A549 (cell line): ENCODE data around the gene DNAJB7. TPM values are rescaled to one million over a fixed set of nuclear protein-coding genes. Genes with fewer than 3 reads are reported as not detected.

Experiments used
- ATAC-seq, 2 experiments: fragments of 200-7000 bp in 1 of 2; fragments of >200 bp in 1 of 2; cut with Nextera tagmentation in 1 of 2; cut with Tn5 transposase in 1 of 2; 3 replicates each; pipeline versions ENCODE4 v1.8.0 to v1.9.1; 2018 to 2020; ENCODE audit warnings: mild to moderate bottlenecking in 1 of 2, moderate library complexity in 1 of 2
- CTCF ChIA-PET: fragments of 300-600 bp; sonication (Branson Sonifier 250); formaldehyde crosslinking; extraction: SDS; loops from one replicate; lab custom pipeline; 2021; ENCODE audit warnings: antibody characterized with exemption, inconsistent platforms; lab: Yijun Ruan, JAX
- POLR2A ChIA-PET: fragments of 350-600 bp; formaldehyde crosslinking; extraction: SDS; loops from one replicate; lab custom pipeline; 2021; ENCODE audit warnings: antibody characterized with exemption, inconsistent platforms; lab: Yijun Ruan, JAX
- DNase-seq, 2 experiments: peaks; one replicate each; pipeline versions ENCODE4 v3.0.0 to v3.0.0-alpha.2; 2011 to 2016; ENCODE audit warnings: low read depth in 1 of 2, low spot score in 1 of 2
- FAIRE-seq: peaks from 2 replicates; lab custom pipeline; 2011; peaks lifted over from hg19 to GRCh38; lab: Jason Lieb, UNC
- H3K27ac ChIP-seq, 2 experiments: fragments of >200 bp; sonication (Bioruptor Twin); formaldehyde crosslinking; 3 replicates each; pipeline ENCODE4 v1.5.1; 2016 to 2017
- H3K4me1 ChIP-seq: fragments of >200 bp; sonication (Bioruptor Twin); formaldehyde crosslinking; 3 replicates; pipeline ENCODE4 v1.6.1; 2016
- H3K4me2 ChIP-seq: fragments of >200 bp; sonication (Bioruptor Twin); formaldehyde crosslinking; 3 replicates; pipeline ENCODE4 v1.6.1; 2016
- H3K4me3 ChIP-seq: fragments of >200 bp; sonication (Bioruptor Twin); formaldehyde crosslinking; 3 replicates; pipeline ENCODE4 v1.5.1; 2016
- H3K9me3 ChIP-seq: fragments of >200 bp; sonication (Bioruptor Twin); formaldehyde crosslinking; 3 replicates; pipeline ENCODE4 v1.6.1; 2016
- ATOH8 ChIP-seq: fragments of 250-450 bp; sonication (Bioruptor Pico); IDR thresholded peaks from 2 replicates; pipeline ENCODE4 v1.5.0; 2020; ENCODE audit warnings: low read depth, mild to moderate bottlenecking, moderate library complexity
- BHLHE40 ChIP-seq: IDR thresholded peaks from 2 replicates; pipeline ENCODE4 v1.6.1; 2012; ENCODE audit warnings: low read depth, low read length, inconsistent platforms
- CEBPB ChIP-seq, 2 experiments: fragments of >200 bp in 1 of 2; sonication (Bioruptor Twin) in 1 of 2; formaldehyde crosslinking in 1 of 2; IDR thresholded peaks; 2 replicates each; pipeline ENCODE4 v1.6.1; 2012 to 2016
- CHD2 ChIP-seq: fragments of 150-350 bp; IDR thresholded peaks from 2 replicates; pipeline ENCODE4 v1.6.1; 2014; ENCODE audit warnings: low read length; ENCODE audit not compliant: partially characterized antibody
- EHF ChIP-seq: fragments of 250-450 bp; sonication (Bioruptor Pico); IDR thresholded peaks from 2 replicates; pipeline ENCODE4 v1.5.0; 2020; ENCODE audit warnings: mild to moderate bottlenecking
- EHMT2 ChIP-seq: fragments of 200-600 bp; sonication (generic); IDR thresholded peaks from 2 replicates; pipeline ENCODE4 v1.6.1; 2016; ENCODE audit warnings: antibody characterized with exemption, low read depth, mild to moderate bottlenecking, moderate library complexity
- ESRRA ChIP-seq: fragments of 150-350 bp; IDR thresholded peaks from 2 replicates; pipeline ENCODE4 v1.6.1; 2014; ENCODE audit warnings: mild to moderate bottlenecking, low read length, borderline replicate concordance
- FOXS1 ChIP-seq: fragments of 250-450 bp; sonication (Bioruptor Pico); IDR thresholded peaks from 2 replicates; pipeline ENCODE4 v1.5.0; 2020; ENCODE audit warnings: mild to moderate bottlenecking, moderate library complexity
- GATA3 ChIP-seq: IDR thresholded peaks from 2 replicates; pipeline ENCODE4 v1.6.1; 2012; ENCODE audit warnings: borderline replicate concordance
- HOXB13 ChIP-seq: fragments of 250-450 bp; sonication (Bioruptor Pico); IDR thresholded peaks from 2 replicates; pipeline ENCODE4 v1.5.0; 2020; ENCODE audit warnings: low read depth, mild to moderate bottlenecking, moderate library complexity
- KDM5A ChIP-seq: fragments of 200-600 bp; sonication (generic); IDR thresholded peaks from 2 replicates; pipeline ENCODE4 v1.6.1; 2016; ENCODE audit warnings: antibody characterized with exemption, mild to moderate bottlenecking
- MAFK ChIP-seq: fragments of 450-650 bp; IDR thresholded peaks from 2 replicates; pipeline ENCODE4 v1.6.1; 2014; ENCODE audit not compliant: partially characterized antibody
- MAZ ChIP-seq: fragments of 150-350 bp; IDR thresholded peaks from 2 replicates; pipeline ENCODE4 v1.6.1; 2014; ENCODE audit warnings: antibody characterized with exemption, low read depth, low read length, borderline replicate concordance
- NPAS2 ChIP-seq: fragments of 250-450 bp; sonication (Bioruptor Pico); IDR thresholded peaks from 2 replicates; pipeline ENCODE4 v1.8.0; 2022; ENCODE audit warnings: mild to moderate bottlenecking, moderate library complexity, borderline replicate concordance
- NR3C1 ChIP-seq: fragments of >200 bp; sonication (Bioruptor Twin); formaldehyde crosslinking; IDR thresholded peaks from 3 replicates; pipeline ENCODE4 v1.6.1; 2017
- PBX3 ChIP-seq: IDR thresholded peaks from 2 replicates; pipeline ENCODE4 v1.6.1; 2012
- POLR2A ChIP-seq: IDR thresholded peaks from 2 replicates; pipeline ENCODE4 v1.6.1; 2012; ENCODE audit warnings: mild to moderate bottlenecking, low read length
- RFX5 ChIP-seq: fragments of 450-650 bp; IDR thresholded peaks from 2 replicates; pipeline ENCODE4 v1.7.1; 2014; ENCODE audit warnings: antibody characterized with exemption, mild to moderate bottlenecking, moderate library complexity
- RNF2 ChIP-seq: fragments of 200-600 bp; sonication (generic); IDR thresholded peaks from 2 replicates; pipeline ENCODE4 v1.6.1; 2016; ENCODE audit warnings: low read depth, mild to moderate bottlenecking, antibody characterized with exemption, moderate library complexity, borderline replicate concordance
- SMC3 ChIP-seq: fragments of >200 bp; sonication (Bioruptor Twin); formaldehyde crosslinking; IDR thresholded peaks from 3 replicates; pipeline ENCODE4 v1.6.1; 2018; ENCODE audit warnings: inconsistent platforms
- SREBF2 ChIP-seq: fragments of 450-650 bp; IDR thresholded peaks from 2 replicates; pipeline ENCODE4 v1.6.1; 2014; ENCODE audit warnings: mild to moderate bottlenecking, moderate library complexity
- TFCP2L1 ChIP-seq: fragments of 250-450 bp; sonication (Bioruptor Pico); IDR thresholded peaks from 2 replicates; pipeline ENCODE4 v1.5.0; 2021; ENCODE audit warnings: mild to moderate bottlenecking
- USF2 ChIP-seq: fragments of 450-650 bp; IDR thresholded peaks from 2 replicates; pipeline ENCODE4 v1.6.1; 2014; ENCODE audit warnings: antibody characterized with exemption
- ZNF302 ChIP-seq: fragments of 250-450 bp; sonication (Bioruptor Pico); IDR thresholded peaks from 2 replicates; pipeline ENCODE4 v1.9.0; 2021; ENCODE audit warnings: inconsistent platforms, mild to moderate bottlenecking, moderate library complexity
- ZSCAN20 ChIP-seq: fragments of 250-450 bp; sonication (Bioruptor Pico); IDR thresholded peaks from 2 replicates; pipeline ENCODE4 v1.8.0; 2022; ENCODE audit warnings: mild to moderate bottlenecking, moderate library complexity
- WGBS: methylation state at CpG from one replicate; pipeline ENCODE4 v1.1.6; 2017; ENCODE audit errors: missing lambda C conversion rate; 5-methylcytosine and 5-hydroxymethylcytosine counted together
- polyA plus RNA-seq, 4 experiments: library from polyadenylated mRNA; depleted of rRNA in 3 of 4; stranded (reverse); fragments of >200 nt; fragmentation: RNase III in 1 of 4; extraction: RNeasy Plus Mini Kit Qiagen cat#74134 plus additional on column Dnase treatment in 1 of 4; gene quantifications; 2 replicates in 3 of 4; 3 replicates in 1 of 4; pipeline ENCODE4 v1.2.3, GENCODE V29; 2011 to 2017
- TF ChIP-seq, protein P1 (sequence below): fragments of >200 bp; sonication (Bioruptor Twin); formaldehyde crosslinking; IDR thresholded peaks from 3 replicates; pipeline ENCODE4 v1.5.1; 2016
- TF ChIP-seq, protein P2 (sequence below): IDR thresholded peaks from 2 replicates; pipeline ENCODE4 v1.6.1; 2012; ENCODE audit warnings: low read depth, borderline replicate concordance

The DNAJB7 gene
- polyA plus RNA-seq, 2 of the 4 experiments (the other 2 are of a cell fraction), result not detected

GRCh38 chr22:40853961-40854360 is 8.0 kb downstream of the DNAJB7 start:
- no peak for ATAC-seq
- CTCF ChIA-PET, result interaction anchor here (1.1 kb wide), 1 partner anchor 171 kb away, joined by 3 read pairs; no protein-coding TSS in a partner anchor
- TF ChIP-seq PBX3 (no peak), KDM5A (no peak), POLR2A (no peak), HOXB13 (CRISPR knock-in tag) (no peak), SMC3 (no peak), USF2 (no peak), FOXS1 (CRISPR knock-in tag) (no peak), NR3C1 (no peak), SREBF2 (no peak), MAZ (no peak), NPAS2 (CRISPR knock-in tag) (no peak), EHF (CRISPR knock-in tag) (no peak), RFX5 (no peak), CEBPB (IDR thresholded peaks at IDR 0.05) (no peak), ZNF302 (no peak)
- TF ChIP-seq, protein P1, sequence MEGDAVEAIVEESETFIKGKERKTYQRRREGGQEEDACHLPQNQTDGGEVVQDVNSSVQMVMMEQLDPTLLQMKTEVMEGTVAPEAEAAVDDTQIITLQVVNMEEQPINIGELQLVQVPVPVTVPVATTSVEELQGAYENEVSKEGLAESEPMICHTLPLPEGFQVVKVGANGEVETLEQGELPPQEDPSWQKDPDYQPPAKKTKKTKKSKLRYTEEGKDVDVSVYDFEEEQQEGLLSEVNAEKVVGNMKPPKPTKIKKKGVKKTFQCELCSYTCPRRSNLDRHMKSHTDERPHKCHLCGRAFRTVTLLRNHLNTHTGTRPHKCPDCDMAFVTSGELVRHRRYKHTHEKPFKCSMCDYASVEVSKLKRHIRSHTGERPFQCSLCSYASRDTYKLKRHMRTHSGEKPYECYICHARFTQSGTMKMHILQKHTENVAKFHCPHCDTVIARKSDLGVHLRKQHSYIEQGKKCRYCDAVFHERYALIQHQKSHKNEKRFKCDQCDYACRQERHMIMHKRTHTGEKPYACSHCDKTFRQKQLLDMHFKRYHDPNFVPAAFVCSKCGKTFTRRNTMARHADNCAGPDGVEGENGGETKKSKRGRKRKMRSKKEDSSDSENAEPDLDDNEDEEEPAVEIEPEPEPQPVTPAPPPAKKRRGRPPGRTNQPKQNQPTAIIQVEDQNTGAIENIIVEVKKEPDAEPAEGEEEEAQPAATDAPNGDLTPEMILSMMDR, result no peak
- TF ChIP-seq, protein P2, sequence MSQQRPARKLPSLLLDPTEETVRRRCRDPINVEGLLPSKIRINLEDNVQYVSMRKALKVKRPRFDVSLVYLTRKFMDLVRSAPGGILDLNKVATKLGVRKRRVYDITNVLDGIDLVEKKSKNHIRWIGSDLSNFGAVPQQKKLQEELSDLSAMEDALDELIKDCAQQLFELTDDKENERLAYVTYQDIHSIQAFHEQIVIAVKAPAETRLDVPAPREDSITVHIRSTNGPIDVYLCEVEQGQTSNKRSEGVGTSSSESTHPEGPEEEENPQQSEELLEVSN, result no peak
- no peak for FAIRE-seq
- H3K9me3 ChIP-seq, result no peaks in the 10 kb centered on the region
- H3K4me3 ChIP-seq, result peak overlapping the region; percentile 99; the same call in 1 of the 3 replicates
- WGBS, result 40% methylated on average over 3 of the region's 3 CpGs
- POLR2A ChIA-PET, result no interaction called here
- H3K4me1 ChIP-seq, result peaks cover 47% of the 10 kb centered on the region
- 0 out of 6 replicates have a peak overlapping the region, but pooled peaks of 1 of the 2 experiments have one; percentile 39 for H3K27ac ChIP-seq
- H3K4me2 ChIP-seq, result peak overlapping the region; percentile 98
- DNase-seq, result no peak

GRCh38 chr22:40853333-40853732 is 8.6 kb downstream of the DNAJB7 start:
- ATAC-seq, result no peak
- Histone ChIP-seq H3K27ac (no peak overlapping the region), H3K4me3 (no peak overlapping the region), H3K9me3 (no peaks in the 10 kb centered on the region), H3K4me2 (peak overlapping the region; percentile 98), H3K4me1 (peaks cover 45% of the 10 kb centered on the region)
- CTCF ChIA-PET, result interaction anchor here (1.6 kb wide), 1 partner anchor 170 kb away, joined by 4 read pairs; no protein-coding TSS in a partner anchor
- POLR2A ChIA-PET, result no interaction called here
- TF ChIP-seq MAFK (no peak), RNF2 (no peak), GATA3 (no peak), NR3C1 (no peak), EHMT2 (no peak), ZSCAN20 (CRISPR knock-in tag) (no peak), ATOH8 (no peak), CHD2 (no peak), TFCP2L1 (no peak), ESRRA (no peak), BHLHE40 (no peak)
- WGBS, result 73% methylated on average over 1 of the region's 1 CpG
- FAIRE-seq, result no peak
- DNase-seq, result no peak
